H9 (cell line): ENCODE results near the gene HECTD1. TPM values are rescaled to one million over a fixed set of nuclear protein-coding genes. Genes with fewer than 3 reads are reported as not detected.

Source experiments
- DNase-seq: peaks from one replicate; pipeline ENCODE4 v3.0.0-alpha.2; 2017
- H2AFZ ChIP-seq: one replicate; pipeline ENCODE4 v1.6.1; 2013; ENCODE audit warnings: mild to moderate bottlenecking, low read length, control low read depth, moderate library complexity
- H2AK5ac ChIP-seq: 2 replicates; pipeline ENCODE4 v1.6.1; 2013; ENCODE audit warnings: low read length, control low read depth, mixed read lengths; ENCODE audit not compliant: insufficient read length
- H2BK120ac ChIP-seq: one replicate; pipeline ENCODE4 v1.6.1; 2013; ENCODE audit warnings: low read depth, mild to moderate bottlenecking, low read length, control low read depth, inconsistent platforms; ENCODE audit not compliant: poor library complexity, severe bottlenecking
- H2BK12ac ChIP-seq: 2 replicates; pipeline ENCODE4 v1.6.1; 2013; ENCODE audit warnings: low read length, control low read depth, mixed read lengths, low read depth; ENCODE audit not compliant: insufficient read length
- H2BK15ac ChIP-seq: 2 replicates; pipeline ENCODE4 v1.6.1; 2013; ENCODE audit warnings: low read depth, low read length, control low read depth
- H2BK20ac ChIP-seq: one replicate; pipeline ENCODE4 v1.6.1; 2013; ENCODE audit warnings: low read depth, mild to moderate bottlenecking, low read length, control low read depth, inconsistent platforms; ENCODE audit not compliant: poor library complexity, severe bottlenecking
- H2BK5ac ChIP-seq: 2 replicates; pipeline ENCODE4 v1.6.1; 2013; ENCODE audit warnings: low read length, control low read depth, mixed read lengths; ENCODE audit not compliant: insufficient read length
- H3K14ac ChIP-seq: 2 replicates; pipeline ENCODE4 v1.6.1; 2013; ENCODE audit warnings: low read length, control low read depth; ENCODE audit not compliant: insufficient read depth
- H3K18ac ChIP-seq: 2 replicates; pipeline ENCODE4 v1.6.1; 2013; ENCODE audit warnings: low read depth, mild to moderate bottlenecking, mixed read lengths, low read length, control low read depth; ENCODE audit not compliant: insufficient read length
- H3K23ac ChIP-seq: 2 replicates; pipeline ENCODE4 v1.6.1; 2013; ENCODE audit warnings: low read length, control low read depth, mixed read lengths, low read depth; ENCODE audit not compliant: insufficient read length
- H3K23me2 ChIP-seq: 2 replicates; pipeline ENCODE4 v1.6.1; 2013; ENCODE audit warnings: low read depth, mild to moderate bottlenecking, mixed read lengths, low read length, control low read depth; ENCODE audit not compliant: insufficient read length, poor library complexity, severe bottlenecking
- H3K27ac ChIP-seq: 2 replicates; pipeline ENCODE4 v1.5.1; 2013; ENCODE audit warnings: low read length, control low read depth, mixed read lengths, low read depth; ENCODE audit not compliant: insufficient read length
- H3K27me3 ChIP-seq: 2 replicates; pipeline ENCODE4 v1.6.1; 2013; ENCODE audit warnings: low read length, control low read depth, inconsistent platforms; ENCODE audit not compliant: insufficient read depth
- H3K4ac ChIP-seq: 2 replicates; pipeline ENCODE4 v1.6.1; 2013; ENCODE audit warnings: low read depth, mild to moderate bottlenecking, control low read depth, inconsistent platforms, low read length, moderate library complexity
- H3K4me1 ChIP-seq: 2 replicates; pipeline ENCODE4 v1.6.1; 2013; ENCODE audit warnings: low read length, control low read depth, inconsistent platforms; ENCODE audit not compliant: insufficient read depth
- H3K4me2 ChIP-seq: 2 replicates; pipeline ENCODE4 v1.6.1; 2013; ENCODE audit warnings: low read length, control low read depth, mixed read lengths; ENCODE audit not compliant: insufficient read length, insufficient read depth
- H3K56ac ChIP-seq: 2 replicates; pipeline ENCODE4 v1.6.1; 2013; ENCODE audit warnings: low read depth, mild to moderate bottlenecking, mixed read lengths, low read length, control low read depth; ENCODE audit not compliant: insufficient read length
- H3K79me1 ChIP-seq: 2 replicates; pipeline ENCODE4 v1.6.1; 2013; ENCODE audit warnings: low read depth, mild to moderate bottlenecking, moderate library complexity, low read length, control low read depth, inconsistent platforms; ENCODE audit not compliant: insufficient read depth, poor library complexity, severe bottlenecking
- H3K79me2 ChIP-seq: 2 replicates; pipeline ENCODE4 v1.6.1; 2013; ENCODE audit warnings: low read length, control low read depth, inconsistent platforms; ENCODE audit not compliant: insufficient read depth
- H3K9ac ChIP-seq: 2 replicates; pipeline ENCODE4 v1.6.1; 2013; ENCODE audit warnings: low read length, control low read depth, mixed read lengths; ENCODE audit not compliant: insufficient read length; ENCODE audit errors: extremely low read depth
- H3K9me3 ChIP-seq: one replicate; pipeline ENCODE4 v1.6.1; 2013; ENCODE audit warnings: low read depth, low read length, inconsistent platforms; ENCODE audit not compliant: control insufficient read depth
- H3T11ph ChIP-seq: one replicate; pipeline ENCODE4 v1.6.1; 2013; ENCODE audit warnings: mild to moderate bottlenecking, low read length, control low read depth, inconsistent platforms
- H4K20me1 ChIP-seq: one replicate; pipeline ENCODE4 v1.6.1; 2013; ENCODE audit not compliant: control insufficient read depth, insufficient read length, insufficient read depth
- H4K5ac ChIP-seq: 2 replicates; pipeline ENCODE4 v1.6.1; 2013; ENCODE audit warnings: low read depth, mild to moderate bottlenecking, mixed read lengths, low read length, control low read depth; ENCODE audit not compliant: insufficient read length
- H4K8ac ChIP-seq: replicated peaks from 2 replicates; pipeline ENCODE4 v1.6.1; 2013; ENCODE audit warnings: low read length, control low read depth, mixed read lengths, low read depth; ENCODE audit not compliant: insufficient read length
- H4K91ac ChIP-seq: 2 replicates; pipeline ENCODE4 v1.6.1; 2013; ENCODE audit warnings: low read depth, mild to moderate bottlenecking, moderate library complexity, mixed read lengths, low read length, control low read depth; ENCODE audit not compliant: insufficient read length
- H3K27ac Mint-ChIP-seq, 3 experiments: 2 replicates in 2 of 3; 3 replicates in 1 of 3; pipeline ENCODE4 v1.8.0; 2020 to 2021; ENCODE audit warnings: mixed read lengths in 3 of 3, mild to moderate bottlenecking in 1 of 3, moderate library complexity in 1 of 3
- H3K27me3 Mint-ChIP-seq: 2 replicates; pipeline ENCODE4 v1.8.0; 2021; ENCODE audit warnings: low read depth, mild to moderate bottlenecking, moderate library complexity, mixed read lengths
- H3K36me3 Mint-ChIP-seq, 3 experiments: 2 replicates in 2 of 3; 3 replicates in 1 of 3; pipeline ENCODE4 v1.8.0; 2020 to 2021; ENCODE audit warnings: low read depth in 3 of 3, mixed read lengths in 3 of 3; ENCODE audit not compliant: insufficient read depth in 1 of 3
- H3K4me1 Mint-ChIP-seq, 2 experiments: 2 replicates each; pipeline ENCODE4 v1.8.0; 2020; ENCODE audit warnings: mixed read lengths in 2 of 2
- H3K4me3 Mint-ChIP-seq, 2 experiments: 2 replicates in 1 of 2; 3 replicates in 1 of 2; pipeline ENCODE4 v1.8.0; 2020 to 2021; ENCODE audit warnings: mild to moderate bottlenecking in 2 of 2, mixed read lengths in 2 of 2, moderate library complexity in 1 of 2
- H3K9me3 Mint-ChIP-seq, 2 experiments: 2 replicates in 1 of 2; 3 replicates in 1 of 2; pipeline ENCODE4 v1.8.0; 2020; ENCODE audit warnings: mild to moderate bottlenecking in 2 of 2, mixed read lengths in 2 of 2, moderate library complexity in 1 of 2
- WGBS: extraction: QIAGEN DNeasy Blood & Tissue Kit; methylation state at CpG from one replicate; pipeline ENCODE4 v1.1.7; 2013; ENCODE audit warnings: missing lambda C conversion rate, low lambda C conversion rate, mixed read lengths; ENCODE audit not compliant: insufficient read length; ENCODE audit errors: extremely low coverage; 5-methylcytosine and 5-hydroxymethylcytosine counted together
- total RNA-seq: library from RNA; stranded (reverse); gene quantifications from 2 replicates; pipeline ENCODE4 v1.2.1, GENCODE V29; 2021
- TF ChIP-seq, protein P1 (sequence below): fragments of 200-600 bp; sonication (generic); conservative IDR thresholded peaks from 3 replicates; pipeline ENCODE4 v1.8.0; 2021; ENCODE audit warnings: antibody characterized with exemption, mild to moderate bottlenecking

Gene HECTD1
- total RNA-seq, 1 experiment from 2014 or later, result 135 TPM

GRCh38 chr14:31251028-31251958 lies 43.7 kb upstream of the HECTD1 start:
- Histone ChIP-seq H4K20me1 (no peaks in the 10 kb centered on the region), H3K79me2 (no peaks in the 10 kb centered on the region), H3K23ac (no peak overlapping the region), H3K27ac (no peak overlapping the region), H2BK12ac (no peak overlapping the region), H3T11ph (no peak overlapping the region), H3K4ac (no peak overlapping the region), H4K5ac (no peak overlapping the region), H3K56ac (no peak overlapping the region), H3K4me2 (no peak overlapping the region), H4K91ac (no peak overlapping the region), H2BK5ac (no peak overlapping the region), H3K18ac (no peak overlapping the region), H2AFZ (no peak overlapping the region), H3K9me3 (no peaks in the 10 kb centered on the region), H3K14ac (no peak overlapping the region), H3K23me2 (no peaks in the 10 kb centered on the region), H2BK15ac (no peak overlapping the region), H3K27me3 (no peaks in the 10 kb centered on the region), H2BK120ac (no peak overlapping the region), H3K79me1 (no peaks in the 10 kb centered on the region), H3K9ac (no peak overlapping the region), H2BK20ac (no peak overlapping the region), H2AK5ac (no peak overlapping the region), H3K4me1 (no peaks in the 10 kb centered on the region), H4K8ac (no peak overlapping the region)
- DNase-seq, result no peak
- Mint-ChIP-seq H3K27ac (no peak overlapping the region; a peak in 1 of 7 replicates), H3K4me3 (no peak overlapping the region), H3K4me1 (peaks cover 0 to 3% of the 10 kb centered on the region in 2 experiments; a peak in 1 of 4 replicates), H3K27me3 (no peaks in the 10 kb centered on the region; the same call in 1 of the 2 replicates), H3K36me3 (peaks cover 0 to 2% (median 0%) of the 10 kb centered on the region in 3 experiments; a peak in 2 of 7 replicates), H3K9me3 (no peaks in the 10 kb centered on the region)
- WGBS, result 100% methylated on average over 1 of the region's 10 CpGs
- TF ChIP-seq, protein P1, sequence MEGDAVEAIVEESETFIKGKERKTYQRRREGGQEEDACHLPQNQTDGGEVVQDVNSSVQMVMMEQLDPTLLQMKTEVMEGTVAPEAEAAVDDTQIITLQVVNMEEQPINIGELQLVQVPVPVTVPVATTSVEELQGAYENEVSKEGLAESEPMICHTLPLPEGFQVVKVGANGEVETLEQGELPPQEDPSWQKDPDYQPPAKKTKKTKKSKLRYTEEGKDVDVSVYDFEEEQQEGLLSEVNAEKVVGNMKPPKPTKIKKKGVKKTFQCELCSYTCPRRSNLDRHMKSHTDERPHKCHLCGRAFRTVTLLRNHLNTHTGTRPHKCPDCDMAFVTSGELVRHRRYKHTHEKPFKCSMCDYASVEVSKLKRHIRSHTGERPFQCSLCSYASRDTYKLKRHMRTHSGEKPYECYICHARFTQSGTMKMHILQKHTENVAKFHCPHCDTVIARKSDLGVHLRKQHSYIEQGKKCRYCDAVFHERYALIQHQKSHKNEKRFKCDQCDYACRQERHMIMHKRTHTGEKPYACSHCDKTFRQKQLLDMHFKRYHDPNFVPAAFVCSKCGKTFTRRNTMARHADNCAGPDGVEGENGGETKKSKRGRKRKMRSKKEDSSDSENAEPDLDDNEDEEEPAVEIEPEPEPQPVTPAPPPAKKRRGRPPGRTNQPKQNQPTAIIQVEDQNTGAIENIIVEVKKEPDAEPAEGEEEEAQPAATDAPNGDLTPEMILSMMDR, result no peak
